Gastrocnemius medialis (tissue), 4 donors: Measurements from ENCODE around the gene RAB3GAP1. TPM values are rescaled to one million over a fixed set of nuclear protein-coding genes. Genes with fewer than 3 reads are reported as not detected.

Experiments used
- ATAC-seq, 2 donors: fragments of 150-250 bp; one replicate each; pipeline ENCODE4 v1.9.1; 2016
- DNase-seq, 2 donors: peaks; one replicate each; pipeline ENCODE4 v3.0.0-alpha.2; 2019
- H3K27ac ChIP-seq, 4 donors: fragments of 200-600 bp; sonication (generic); 1 replicate in 1 of 4; 2 replicates in 3 of 4; pipeline ENCODE4 v1.5.1; 2016 to 2018; ENCODE audit warnings: mild to moderate bottlenecking in 2 of 4, moderate library complexity in 1 of 4
- H3K27me3 ChIP-seq, 3 donors: fragments of 200-600 bp; sonication (generic) in 2 of 3; 1 replicate in 1 of 3; 2 replicates in 2 of 3; pipeline versions ENCODE4 v1.5.1 to v1.6.0; 2016 to 2019; ENCODE audit warnings: mild to moderate bottlenecking in 1 of 3, moderate library complexity in 1 of 3
- H3K36me3 ChIP-seq, 2 donors: fragments of 200-600 bp; sonication (generic) in 1 of 2; one replicate each; pipeline ENCODE4 v1.5.1; 2017 to 2018
- H3K4me1 ChIP-seq, 2 donors: fragments of 200-600 bp; sonication (generic) in 1 of 2; one replicate each; pipeline ENCODE4 v1.5.1; 2016 to 2017; ENCODE audit warnings: mild to moderate bottlenecking in 2 of 2
- H3K4me3 ChIP-seq, 4 donors: fragments of 200-600 bp; sonication (generic) in 3 of 4; 1 replicate in 1 of 4; 2 replicates in 3 of 4; pipeline ENCODE4 v1.5.1; 2016 to 2019; ENCODE audit warnings: mild to moderate bottlenecking in 2 of 4
- H3K9me3 ChIP-seq, 3 donors: fragments of 200-600 bp; sonication (generic) in 2 of 3; 1 replicate in 1 of 3; 2 replicates in 2 of 3; pipeline ENCODE4 v1.5.1; 2016 to 2019
- POLR2A ChIP-seq, 2 donors: fragments of 450-650 bp; IDR thresholded peaks; one replicate each; pipeline ENCODE4 v1.6.1; 2017; ENCODE audit warnings: antibody characterized with exemption in 2 of 2, mild to moderate bottlenecking in 2 of 2, moderate library complexity in 2 of 2
- in situ Hi-C, 4 donors: fragments of 200-750 bp; cut with MboI; loops; one replicate each; pipeline versions ENCODE4 v1.15.0 to v1.8.0; 2017; ENCODE audit warnings: low sequenced_read_pairs in 4 of 4
- intact Hi-C: fragments of 100-400 bp; cut with DNase I; formaldehyde crosslinking; loops from one replicate; pipeline ENCODE4 v1.15.1; 2023; ENCODE audit warnings: low total_unique reads
- total RNA-seq, 4 donors: library from RNA; depleted of rRNA; stranded (reverse); fragments of >200 nt; gene quantifications; one replicate each; pipeline versions ENCODE4 v1.1.0 to v1.2.3, GENCODE V29; 2016
- TF ChIP-seq, protein P1 (sequence below), 5 experiments: fragments of 450-650 bp in 3 of 5; fragments of 200-600 bp in 2 of 5; sonication (generic) in 2 of 5; IDR thresholded peaks in 4 of 5; conservative IDR thresholded peaks in 1 of 5; 1 replicate in 4 of 5; 2 replicates in 1 of 5; pipeline ENCODE4 v1.5.1; 2016 to 2019; ENCODE audit warnings: antibody characterized with exemption in 5 of 5, mild to moderate bottlenecking in 3 of 5, moderate library complexity in 3 of 5

Gene RAB3GAP1
- total RNA-seq, 4 donors from 2014 or later = 44.3 to 51.7 (median 46.5) TPM

DNA sequence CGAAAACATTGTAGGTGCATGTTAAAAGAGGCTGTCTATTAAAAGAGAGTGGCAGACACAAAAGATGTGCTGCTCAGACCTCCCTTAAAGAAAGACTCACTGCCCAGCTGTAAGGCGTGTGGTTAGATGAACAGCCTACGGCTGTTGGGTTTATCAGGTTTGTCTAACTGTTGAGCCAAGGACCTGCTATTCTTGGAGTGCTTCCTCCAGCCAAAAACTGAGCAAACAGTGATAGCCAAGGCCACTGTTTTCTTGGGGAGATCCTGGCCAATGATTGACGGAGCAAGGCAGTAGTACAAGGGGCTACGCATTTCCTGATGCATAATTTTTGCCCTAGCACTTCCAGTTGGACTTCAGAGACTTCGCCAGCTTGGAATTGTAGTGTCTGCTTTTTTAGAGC lies 1.4 kb upstream of the RAB3GAP1 start:
- Histone ChIP-seq H3K27me3 (no peaks in the 10 kb centered on the region), H3K9me3 (no peaks in the 10 kb centered on the region), H3K36me3 (no peaks in the 10 kb centered on the region), H3K4me3 (no peak overlapping the region), H3K27ac (peak overlapping the region in 3 of 4 donors; percentile 2 to 12 (median 10)), H3K4me1 (peaks cover 26 to 28% of the 10 kb centered on the region in 2 donors)
- in situ Hi-C loops = loop anchor here in 1 of 4 donors (10.0 kb wide), 1 partner anchor 136 kb away; the partner anchor contains the start of gene CCNT2
- no peak for ATAC-seq
- no peak for TF ChIP-seq POLR2A (IDR thresholded peaks at IDR 0.05)
- TF ChIP-seq, protein P1, sequence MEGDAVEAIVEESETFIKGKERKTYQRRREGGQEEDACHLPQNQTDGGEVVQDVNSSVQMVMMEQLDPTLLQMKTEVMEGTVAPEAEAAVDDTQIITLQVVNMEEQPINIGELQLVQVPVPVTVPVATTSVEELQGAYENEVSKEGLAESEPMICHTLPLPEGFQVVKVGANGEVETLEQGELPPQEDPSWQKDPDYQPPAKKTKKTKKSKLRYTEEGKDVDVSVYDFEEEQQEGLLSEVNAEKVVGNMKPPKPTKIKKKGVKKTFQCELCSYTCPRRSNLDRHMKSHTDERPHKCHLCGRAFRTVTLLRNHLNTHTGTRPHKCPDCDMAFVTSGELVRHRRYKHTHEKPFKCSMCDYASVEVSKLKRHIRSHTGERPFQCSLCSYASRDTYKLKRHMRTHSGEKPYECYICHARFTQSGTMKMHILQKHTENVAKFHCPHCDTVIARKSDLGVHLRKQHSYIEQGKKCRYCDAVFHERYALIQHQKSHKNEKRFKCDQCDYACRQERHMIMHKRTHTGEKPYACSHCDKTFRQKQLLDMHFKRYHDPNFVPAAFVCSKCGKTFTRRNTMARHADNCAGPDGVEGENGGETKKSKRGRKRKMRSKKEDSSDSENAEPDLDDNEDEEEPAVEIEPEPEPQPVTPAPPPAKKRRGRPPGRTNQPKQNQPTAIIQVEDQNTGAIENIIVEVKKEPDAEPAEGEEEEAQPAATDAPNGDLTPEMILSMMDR (IDR thresholded peaks at IDR 0.05 in 4 of 5, conservative IDR thresholded peaks at IDR 0.05 in 1 of 5) = no peak
- no peak for DNase-seq
- intact Hi-C loops = loop anchor here (5.0 kb wide), 2 partner anchors 133 to 692 kb away; partner anchors contain the start of genes CCNT2 and UBXN4

GRCh38 chr2:135052997-135053474 lies 944 bp downstream of the RAB3GAP1 start:
- H3K9me3 ChIP-seq = no peaks in the 10 kb centered on the region
- TF ChIP-seq, protein P1 (IDR thresholded peaks at IDR 0.05 in 4 of 5, conservative IDR thresholded peaks at IDR 0.05 in 1 of 5) = no peak
- no peak for TF ChIP-seq POLR2A (IDR thresholded peaks at IDR 0.05)
- no peaks in the 10 kb centered on the region for H3K36me3 ChIP-seq
- peaks cover 28 to 29% of the 10 kb centered on the region in 2 donors for H3K4me1 ChIP-seq
- in situ Hi-C loops (loop anchor here in 1 of 4 donors (10.0 kb wide), 1 partner anchor 138 kb away; the partner anchor contains the start of gene CCNT2), intact Hi-C loops (loop anchor here (5.0 kb wide), 2 partner anchors 136 to 689 kb away; partner anchors contain the start of genes CCNT2 and UBXN4)
- H3K4me3 ChIP-seq = peak overlapping the region; percentile 84 to 92 (median 88)
- DNase-seq (no peak), ATAC-seq (peak; percentile 18 to 28)
- peak overlapping the region; percentile 93 to 98 (median 95) for H3K27ac ChIP-seq
- H3K27me3 ChIP-seq = no peaks in the 10 kb centered on the region

DNA sequence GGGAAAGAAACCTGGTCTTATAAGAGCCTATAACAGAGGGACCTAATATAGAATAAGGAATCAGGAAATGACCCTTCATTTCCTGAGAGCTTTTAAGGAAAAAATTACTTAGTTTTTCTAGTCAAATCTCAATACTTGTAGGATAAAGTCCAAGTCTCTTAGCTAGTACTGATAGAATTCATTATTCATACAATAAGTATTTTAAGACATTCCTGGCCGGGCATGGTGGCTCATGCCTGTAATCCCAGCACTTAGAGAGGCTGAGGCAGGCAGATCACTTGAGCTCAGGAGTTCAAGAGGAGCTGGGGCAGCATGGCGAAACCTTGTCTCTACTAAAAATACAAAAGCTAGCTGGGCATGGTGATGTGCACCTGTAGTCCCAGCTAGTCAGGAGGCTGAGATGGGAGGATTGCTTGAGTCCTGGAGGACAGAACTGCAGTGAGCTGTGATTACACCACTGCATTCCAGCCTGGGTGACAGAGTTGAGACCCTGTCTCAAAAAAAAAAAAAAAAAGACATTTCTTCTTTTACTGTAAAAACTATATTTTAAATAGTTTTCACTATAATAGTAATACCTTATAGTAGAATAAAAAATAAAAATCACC lies 3.2 kb downstream of the RAB3GAP1 start:
- H3K36me3 ChIP-seq = no peaks in the 10 kb centered on the region
- H3K4me1 ChIP-seq = peaks cover 28 to 33% of the 10 kb centered on the region in 2 donors
- TF ChIP-seq POLR2A (IDR thresholded peaks at IDR 0.05) = no peak
- TF ChIP-seq, protein P1 (IDR thresholded peaks at IDR 0.05 in 4 of 5, conservative IDR thresholded peaks at IDR 0.05 in 1 of 5) = no peak
- H3K27me3 ChIP-seq = no peaks in the 10 kb centered on the region
- H3K4me3 ChIP-seq = no peak overlapping the region
- ATAC-seq (no peak), DNase-seq (no peak)
- H3K9me3 ChIP-seq = no peaks in the 10 kb centered on the region
- intact Hi-C loops = no loop called here
- H3K27ac ChIP-seq = no peak overlapping the region
- in situ Hi-C loops = loop anchor here in 1 of 4 donors (10.0 kb wide), 1 partner anchor 140 kb away; the partner anchor contains the start of gene CCNT2

DNA sequence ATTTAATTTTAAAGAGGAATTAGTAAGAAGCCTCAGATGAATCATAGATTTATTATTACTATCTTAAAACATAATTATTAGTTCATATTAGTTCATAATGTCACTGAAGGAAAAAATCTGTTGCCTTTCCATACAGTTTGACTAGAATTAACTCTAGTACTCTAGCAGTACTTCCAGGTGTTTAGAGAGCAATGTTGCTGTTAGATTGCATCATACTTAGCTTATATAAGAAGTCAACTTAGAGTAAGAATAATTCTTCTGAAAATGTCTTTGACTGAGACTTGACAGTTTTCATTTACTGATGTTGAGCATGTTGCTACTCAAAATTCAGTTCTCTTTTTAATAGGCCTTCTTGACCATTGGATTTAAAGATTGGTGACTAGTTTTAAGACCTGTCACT lies 4.7 kb downstream of the RAB3GAP1 start:
- TF ChIP-seq, protein P1 (IDR thresholded peaks at IDR 0.05 in 4 of 5, conservative IDR thresholded peaks at IDR 0.05 in 1 of 5) = no peak
- intact Hi-C loops = no loop called here
- in situ Hi-C loops = loop anchor here in 1 of 4 donors (10.0 kb wide), 1 partner anchor 142 kb away; the partner anchor contains the start of gene CCNT2
- DNase-seq (no peak), ATAC-seq (no peak)
- peaks cover 29 to 33% of the 10 kb centered on the region in 2 donors for H3K4me1 ChIP-seq
- H3K27me3 ChIP-seq = no peaks in the 10 kb centered on the region
- H3K27ac ChIP-seq = no peak overlapping the region
- H3K36me3 ChIP-seq = peaks cover 0 to 14% of the 10 kb centered on the region in 2 donors
- no peak overlapping the region for H3K4me3 ChIP-seq
- no peaks in the 10 kb centered on the region for H3K9me3 ChIP-seq
